B cell (primary cell): Measurements from ENCODE around the gene AUTS2. TPM values are rescaled to one million over a fixed set of nuclear protein-coding genes. Genes with fewer than 3 reads are reported as not detected.

Experiments used
- ATAC-seq: fragments of 200-7000 bp; cut with Tn5 transposase; one replicate; pipeline ENCODE4 v1.10.0; 2021; ENCODE audit warnings: low read depth, mild to moderate bottlenecking, moderate number of reproducible peaks, moderate library complexity
- CTCF ChIA-PET: fragments of 350-600 bp; sonication (Branson Sonifier 250); formaldehyde crosslinking; loops from one replicate; lab custom pipeline; 2021; ENCODE audit warnings: antibody characterized with exemption, inconsistent platforms; lab: Charles Lee
- POLR2A ChIA-PET: fragments of 350-600 bp; sonication (Branson Sonifier 250); formaldehyde crosslinking; loops from one replicate; lab custom pipeline; 2021; ENCODE audit warnings: antibody characterized with exemption; lab: Charles Lee
- DNase-seq: peaks from one replicate; pipeline ENCODE4 v3.0.0; 2013
- H2AFZ ChIP-seq: 2 replicates; pipeline ENCODE4 v1.6.1; 2012; ENCODE audit warnings: mild to moderate bottlenecking, low read depth, low read length; ENCODE audit not compliant: insufficient read depth, poor library complexity, severe bottlenecking
- H3K27ac ChIP-seq, 2 donors: 1 replicate in 1 of 2; 2 replicates in 1 of 2; pipeline ENCODE4 v1.5.1; 2012 to 2013; ENCODE audit warnings: low read length in 2 of 2, mild to moderate bottlenecking in 2 of 2, moderate library complexity in 1 of 2
- H3K27me3 ChIP-seq, 4 experiments: fragments of 200-600 bp in 1 of 4; sonication (generic) in 1 of 4; replicated peaks in 1 of 4; 1 replicate in 2 of 4; 2 replicates in 2 of 4; pipeline versions ENCODE4 v1.6.1 to v1.7.0; 2013 to 2016; ENCODE audit warnings: low read length in 3 of 4, mild to moderate bottlenecking in 2 of 4, mixed read lengths in 1 of 4, moderate library complexity in 1 of 4; ENCODE audit not compliant: insufficient read depth in 4 of 4, control insufficient read depth in 3 of 4; ENCODE audit errors: control extremely low read depth in 1 of 4
- H3K36me3 ChIP-seq, 2 experiments: replicated peaks in 1 of 2; 1 replicate in 1 of 2; 2 replicates in 1 of 2; pipeline versions ENCODE4 v1.6.1 to v1.7.1; 2013; ENCODE audit warnings: low read length in 1 of 2; ENCODE audit not compliant: insufficient read depth in 2 of 2, control insufficient read depth in 1 of 2; ENCODE audit errors: control extremely low read depth in 1 of 2, extremely low read depth in 1 of 2
- H3K4me1 ChIP-seq, 2 donors: fragments of 200-600 bp in 1 of 2; sonication (generic) in 1 of 2; 1 replicate in 1 of 2; 2 replicates in 1 of 2; pipeline versions ENCODE4 v1.5.1 to v1.6.1; 2013 to 2017; ENCODE audit warnings: low read length in 2 of 2; ENCODE audit not compliant: control insufficient read depth in 2 of 2, insufficient read depth in 2 of 2
- H3K4me2 ChIP-seq: replicated peaks from 2 replicates; pipeline ENCODE3; 2012; ENCODE audit warnings: mild to moderate bottlenecking, low read depth, low read length; ENCODE audit not compliant: poor library complexity, severe bottlenecking
- H3K4me3 ChIP-seq, 5 experiments: fragments of 200-600 bp in 1 of 5; sonication (generic) in 1 of 5; 1 replicate in 3 of 5; 2 replicates in 2 of 5; pipeline versions ENCODE4 v1.5.1 to v1.7.0; 2011 to 2016; ENCODE audit warnings: low read length in 4 of 5, mild to moderate bottlenecking in 4 of 5, low read depth in 2 of 5, control low read depth in 1 of 5, moderate library complexity in 1 of 5; ENCODE audit not compliant: insufficient read depth in 1 of 5; ENCODE audit errors: control extremely low read depth in 1 of 5, extremely low read depth in 1 of 5
- H3K79me2 ChIP-seq: fragments of 200-600 bp; sonication (generic); one replicate; pipeline ENCODE4 v1.6.0; 2016; ENCODE audit warnings: low read length; ENCODE audit not compliant: control insufficient read depth, insufficient read depth
- H3K9ac ChIP-seq: fragments of 200-600 bp; sonication (generic); 2 replicates; pipeline ENCODE4 v1.6.1; 2017; ENCODE audit warnings: mild to moderate bottlenecking, low read length, moderate library complexity
- H3K9me3 ChIP-seq, 3 donors: one replicate each; pipeline versions ENCODE4 v1.6.1 to v1.7.1; 2013; ENCODE audit warnings: low read length in 2 of 3; ENCODE audit not compliant: control insufficient read depth in 2 of 3, insufficient read depth in 1 of 3; ENCODE audit errors: control extremely low read depth in 1 of 3
- H4K20me1 ChIP-seq: 2 replicates; pipeline ENCODE4 v1.6.0; 2012; ENCODE audit warnings: mild to moderate bottlenecking, low read length; ENCODE audit not compliant: insufficient read depth, control insufficient read depth, poor library complexity, severe bottlenecking
- H3K27ac Mint-ChIP-seq: one replicate; pipeline ENCODE4 v1.8.0; 2021; ENCODE audit warnings: mixed read lengths
- H3K27me3 Mint-ChIP-seq: one replicate; pipeline ENCODE4 v1.8.0; 2021; ENCODE audit warnings: mixed read lengths
- H3K4me1 Mint-ChIP-seq: one replicate; pipeline ENCODE4 v1.8.0; 2021; ENCODE audit warnings: mixed read lengths
- H3K4me3 Mint-ChIP-seq: one replicate; pipeline ENCODE4 v1.8.0; 2021; ENCODE audit warnings: mixed read lengths
- H3K9me3 Mint-ChIP-seq: one replicate; pipeline ENCODE4 v1.8.0; 2022; ENCODE audit warnings: mixed read lengths; ENCODE audit not compliant: insufficient read depth
- EZH2 ChIP-seq: IDR thresholded peaks from 2 replicates; pipeline ENCODE4 v1.6.1; 2012; ENCODE audit warnings: borderline replicate concordance, low read depth, mild to moderate bottlenecking, moderate library complexity, low read length; ENCODE audit not compliant: insufficient read depth, poor library complexity, severe bottlenecking
- WGBS: methylation state at CpG from one replicate; pipeline ENCODE4 v1.1.5; 2013; ENCODE audit warnings: missing lambda C conversion rate; ENCODE audit not compliant: insufficient coverage; 5-methylcytosine and 5-hydroxymethylcytosine counted together
- intact Hi-C: fragments of 100-400 bp; cut with micrococcal nuclease; formaldehyde crosslinking; loops from one replicate; pipeline ENCODE4 v1.10.0; 2022
- polyA plus RNA-seq: library from polyadenylated mRNA; depleted of rRNA; stranded (reverse); fragments of >200 nt; gene quantifications from 2 replicates; pipeline ENCODE4 v1.2.3, GENCODE V29; 2012
- total RNA-seq, 2 donors: library from RNA; stranded (reverse); fragments of 120-200 nt in 1 of 2; gene quantifications; 1 replicate in 1 of 2; 2 replicates in 1 of 2; pipeline versions ENCODE4 v1.2.3 to v1.2.4, GENCODE V29; 2013 to 2022
- TF ChIP-seq, protein P1 (sequence below): fragments of 200-600 bp; IDR thresholded peaks from one replicate; pipeline ENCODE4 v1.8.0; 2022; ENCODE audit warnings: antibody characterized with exemption, mild to moderate bottlenecking

The AUTS2 gene
- total and polyA plus RNA-seq, 2 donors (not counting 1 experiment from before 2014, with no cell fraction given): 22.3 to 35.0 TPM

DNA sequence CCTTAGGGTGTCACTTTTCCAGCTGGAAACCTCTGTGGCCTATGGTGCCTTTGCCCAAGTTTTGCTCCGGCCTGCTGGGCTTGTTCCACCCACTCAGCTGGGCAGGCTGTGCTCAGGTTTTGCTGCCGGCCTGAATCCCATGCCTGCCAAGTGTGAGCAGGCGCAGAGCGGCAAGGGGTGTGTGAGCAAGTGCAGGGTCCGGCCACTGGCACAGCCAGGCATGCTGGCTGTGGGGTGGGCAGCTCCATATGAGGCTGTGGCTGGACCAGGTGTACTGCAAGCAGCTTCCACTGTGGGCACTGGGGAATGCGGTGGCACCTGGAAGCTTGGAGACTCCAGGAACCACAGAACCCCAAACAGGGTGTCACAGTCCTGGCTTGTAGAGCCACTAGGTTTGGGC is 92.1 kb downstream of the AUTS2 start:
- no peaks in the 10 kb centered on the region for H3K79me2 ChIP-seq

DNA sequence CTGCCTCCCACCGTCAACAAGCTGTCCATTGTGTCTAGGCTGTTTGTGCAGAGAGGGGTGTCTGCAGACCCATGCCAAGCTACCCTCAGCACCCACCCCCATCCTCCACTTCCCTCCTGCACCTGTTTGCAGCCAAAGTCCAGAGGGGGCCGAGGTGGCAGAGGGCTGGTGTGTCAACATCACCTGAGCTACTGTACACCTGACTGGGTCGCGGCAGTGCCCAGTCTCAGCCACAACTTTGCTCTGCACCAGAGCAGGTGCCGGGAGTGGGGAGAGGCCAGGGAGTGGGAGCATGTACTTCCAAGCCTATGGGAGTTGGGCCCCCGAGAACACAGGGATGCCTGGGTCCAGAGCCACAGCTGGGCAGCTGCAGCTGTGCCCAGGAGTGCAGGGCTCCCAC is 93.1 kb downstream of the AUTS2 start:
- peaks cover 22% of the 10 kb centered on the region for H3K4me1 Mint-ChIP-seq
- no peak overlapping the region for H3K27ac ChIP-seq
- no peaks in the 10 kb centered on the region for H3K9me3 Mint-ChIP-seq
- no peaks in the 10 kb centered on the region for H3K27me3 Mint-ChIP-seq
- H3K9ac ChIP-seq: no peak overlapping the region
- no peaks in the 10 kb centered on the region for H3K36me3 ChIP-seq
- CTCF ChIA-PET: interaction anchor here (1.0 kb wide), 1 partner anchor 12 kb away, joined by 4 read pairs; no protein-coding TSS in a partner anchor
- no peaks in the 10 kb centered on the region for H3K27me3 ChIP-seq
- POLR2A ChIA-PET: no interaction called here
- H3K4me3 ChIP-seq: no peak overlapping the region
- H3K9me3 ChIP-seq: peaks cover 0 to 4% (median 0%) of the 10 kb centered on the region in 3 donors
- ATAC-seq: no peak
- H3K4me1 ChIP-seq: peaks cover 15 to 19% of the 10 kb centered on the region in 2 donors
- DNase-seq: no peak
- H3K27ac Mint-ChIP-seq: no peak overlapping the region
- H3K79me2 ChIP-seq: no peaks in the 10 kb centered on the region
- WGBS: 87% methylated on average over 4 of the region's 6 CpGs
- no peak overlapping the region for H3K4me2 ChIP-seq
- no peaks in the 10 kb centered on the region for H4K20me1 ChIP-seq
- TF ChIP-seq EZH2: no peak
- TF ChIP-seq, protein P1, sequence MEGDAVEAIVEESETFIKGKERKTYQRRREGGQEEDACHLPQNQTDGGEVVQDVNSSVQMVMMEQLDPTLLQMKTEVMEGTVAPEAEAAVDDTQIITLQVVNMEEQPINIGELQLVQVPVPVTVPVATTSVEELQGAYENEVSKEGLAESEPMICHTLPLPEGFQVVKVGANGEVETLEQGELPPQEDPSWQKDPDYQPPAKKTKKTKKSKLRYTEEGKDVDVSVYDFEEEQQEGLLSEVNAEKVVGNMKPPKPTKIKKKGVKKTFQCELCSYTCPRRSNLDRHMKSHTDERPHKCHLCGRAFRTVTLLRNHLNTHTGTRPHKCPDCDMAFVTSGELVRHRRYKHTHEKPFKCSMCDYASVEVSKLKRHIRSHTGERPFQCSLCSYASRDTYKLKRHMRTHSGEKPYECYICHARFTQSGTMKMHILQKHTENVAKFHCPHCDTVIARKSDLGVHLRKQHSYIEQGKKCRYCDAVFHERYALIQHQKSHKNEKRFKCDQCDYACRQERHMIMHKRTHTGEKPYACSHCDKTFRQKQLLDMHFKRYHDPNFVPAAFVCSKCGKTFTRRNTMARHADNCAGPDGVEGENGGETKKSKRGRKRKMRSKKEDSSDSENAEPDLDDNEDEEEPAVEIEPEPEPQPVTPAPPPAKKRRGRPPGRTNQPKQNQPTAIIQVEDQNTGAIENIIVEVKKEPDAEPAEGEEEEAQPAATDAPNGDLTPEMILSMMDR: no peak
- H2AFZ ChIP-seq: no peak overlapping the region
- intact Hi-C loops: no loop called here
- H3K4me3 Mint-ChIP-seq: no peak overlapping the region

More for the DNA sequence above, 92.1 kb downstream of the AUTS2 start:
- intact Hi-C loops: no loop called here
- no peak overlapping the region for H3K4me3 Mint-ChIP-seq
- Histone ChIP-seq H4K20me1 (no peaks in the 10 kb centered on the region), H3K9ac (no peak overlapping the region), H3K36me3 (no peaks in the 10 kb centered on the region), H3K4me2 (no peak overlapping the region), H3K9me3 (peaks cover 0 to 4% (median 0%) of the 10 kb centered on the region in 3 donors), H3K27me3 (no peaks in the 10 kb centered on the region), H3K4me3 (no peak overlapping the region), H3K27ac (no peak overlapping the region), H2AFZ (no peak overlapping the region), H3K4me1 (peaks cover 6 to 11% of the 10 kb centered on the region in 2 donors)
- no peaks in the 10 kb centered on the region for H3K27me3 Mint-ChIP-seq
- POLR2A ChIA-PET: no interaction called here
- ATAC-seq (no peak), DNase-seq (no peak)
- TF ChIP-seq, protein P1: no peak
- no peak for TF ChIP-seq EZH2
- H3K9me3 Mint-ChIP-seq: no peaks in the 10 kb centered on the region
- CTCF ChIA-PET: interaction anchor here (1.0 kb wide), 1 partner anchor 13 kb away, joined by 4 read pairs; no protein-coding TSS in a partner anchor
- H3K4me1 Mint-ChIP-seq: peaks cover 16% of the 10 kb centered on the region
- no peak overlapping the region for H3K27ac Mint-ChIP-seq
- 98% methylated on average over 6 of the region's 6 CpGs for WGBS
